Left ventricle myocardium inferior (tissue), 1 donor: ENCODE data around the gene SPTBN4. TPM values are rescaled to one million over a fixed set of nuclear protein-coding genes. Genes with fewer than 3 reads are reported as not detected.

Source experiments
- DNase-seq: peaks from one replicate; pipeline ENCODE4 v3.0.0-alpha.2; 2020
- H3K27ac ChIP-seq: fragments of 200-600 bp; replicated peaks from 2 replicates; pipeline ENCODE4 v1.8.0; 2021
- H3K27me3 ChIP-seq: fragments of 200-600 bp; 2 replicates; pipeline ENCODE4 v1.8.0; 2021; ENCODE audit warnings: low read depth
- H3K36me3 ChIP-seq: fragments of 200-600 bp; 2 replicates; pipeline ENCODE4 v1.8.0; 2021
- H3K4me1 ChIP-seq: fragments of 200-600 bp; 2 replicates; pipeline ENCODE4 v1.8.0; 2021
- H3K4me3 ChIP-seq: fragments of 200-600 bp; 2 replicates; pipeline ENCODE4 v1.8.0; 2021; ENCODE audit warnings: mild to moderate bottlenecking, moderate library complexity
- H3K9me3 ChIP-seq: fragments of 200-600 bp; replicated peaks from 2 replicates; pipeline ENCODE4 v1.8.0; 2021
- CTCF ChIP-seq: fragments of 200-600 bp; IDR thresholded peaks from 2 replicates; pipeline ENCODE4 v1.8.0; 2021; ENCODE audit warnings: antibody characterized with exemption, mild to moderate bottlenecking, borderline replicate concordance
- intact Hi-C: fragments of 100-400 bp; cut with micrococcal nuclease; formaldehyde crosslinking; loops from one replicate; pipeline ENCODE4 v1.11.0; 2022
- total RNA-seq: library from RNA; stranded (reverse); fragmentation: NEBNext Ultra II Directional; extraction: Animal tissue kit (Norgen Biotek cat#: 25700); gene quantifications from one replicate; pipeline ENCODE4 v1.2.1, GENCODE V29; 2021
- donor health status: DM: no; HTN: yes; CAD: no; lungs with severe emphysema.

The SPTBN4 gene
- total RNA-seq, 1 donor from 2014 or later: 6.1 TPM

GRCh38 chr19:40501599-40501998, 34.8 kb downstream of the SPTBN4 start:
- no peak overlapping the region for H3K27ac ChIP-seq
- H3K4me1 ChIP-seq: no peaks in the 10 kb centered on the region
- H3K9me3 ChIP-seq: no peaks in the 10 kb centered on the region
- intact Hi-C loops: no loop called here
- H3K4me3 ChIP-seq: no peak overlapping the region
- no peak for DNase-seq
- H3K36me3 ChIP-seq: no peaks in the 10 kb centered on the region
- TF ChIP-seq CTCF: no peak
- H3K27me3 ChIP-seq: peaks cover 9% of the 10 kb centered on the region

DNA sequence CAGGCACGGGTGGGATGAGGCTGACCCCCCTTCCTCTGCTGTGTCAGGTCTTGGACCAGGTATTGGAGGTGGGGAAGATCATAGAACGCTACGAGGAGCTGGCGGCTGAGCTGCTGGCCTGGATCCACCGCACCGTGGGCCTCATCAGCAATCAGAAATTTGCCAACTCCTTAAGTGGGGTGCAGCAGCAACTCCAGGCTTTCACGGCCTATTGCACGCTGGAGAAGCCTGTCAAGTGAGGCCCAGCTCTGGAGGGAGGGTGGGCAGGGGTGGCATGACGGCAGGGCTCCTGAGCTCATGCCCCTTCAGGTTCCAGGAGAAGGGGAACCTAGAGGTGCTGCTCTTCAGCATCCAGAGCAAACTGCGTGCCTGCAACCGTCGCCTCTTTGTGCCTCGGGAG, 35.3 kb downstream of the SPTBN4 start:
- Histone ChIP-seq H3K4me3 (no peak overlapping the region), H3K4me1 (no peaks in the 10 kb centered on the region), H3K27me3 (peaks cover 9% of the 10 kb centered on the region), H3K36me3 (no peaks in the 10 kb centered on the region), H3K27ac (no peak overlapping the region), H3K9me3 (no peaks in the 10 kb centered on the region)
- DNase-seq: no peak
- no peak for TF ChIP-seq CTCF
- intact Hi-C loops: no loop called here

GRCh38 chr19:40502647-40503319, 36.0 kb downstream of the SPTBN4 start:
- peaks cover 9% of the 10 kb centered on the region for H3K27me3 ChIP-seq
- no peaks in the 10 kb centered on the region for H3K36me3 ChIP-seq
- TF ChIP-seq CTCF: no peak
- no peak for DNase-seq
- no peak overlapping the region for H3K27ac ChIP-seq
- no peaks in the 10 kb centered on the region for H3K9me3 ChIP-seq
- intact Hi-C loops: no loop called here
- no peaks in the 10 kb centered on the region for H3K4me1 ChIP-seq
- no peak overlapping the region for H3K4me3 ChIP-seq

DNA sequence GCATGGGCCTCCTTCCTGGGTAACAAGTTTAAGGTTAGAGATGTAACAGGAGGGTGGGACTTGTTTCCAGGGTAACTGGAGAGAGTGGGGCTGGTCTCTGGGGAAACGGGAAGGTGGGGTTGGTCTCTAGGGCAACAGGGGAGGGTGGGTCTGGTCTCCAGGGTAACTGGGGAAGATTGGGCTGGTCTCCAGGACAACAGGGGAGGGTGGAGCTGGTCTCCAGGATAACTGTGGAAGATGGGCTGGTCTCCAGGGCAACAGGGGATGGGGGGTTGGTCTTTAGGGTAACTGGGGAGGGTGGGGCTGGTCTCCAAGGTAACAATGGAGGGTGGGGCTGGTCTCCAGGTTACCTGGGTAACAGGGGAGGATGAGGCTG, 36.5 kb downstream of the SPTBN4 start:
- Histone ChIP-seq H3K9me3 (no peaks in the 10 kb centered on the region), H3K27me3 (peaks cover 9% of the 10 kb centered on the region), H3K36me3 (no peaks in the 10 kb centered on the region), H3K27ac (no peak overlapping the region), H3K4me3 (no peak overlapping the region), H3K4me1 (no peaks in the 10 kb centered on the region)
- intact Hi-C loops: no loop called here
- no peak for TF ChIP-seq CTCF
- no peak for DNase-seq

GRCh38 chr19:40506099-40506498, 39.3 kb downstream of the SPTBN4 start:
- H3K36me3 ChIP-seq: no peaks in the 10 kb centered on the region

More at GRCh38 chr19:40506099-40506498, 39.3 kb downstream of the SPTBN4 start:
- H3K4me1 ChIP-seq: no peaks in the 10 kb centered on the region
- no peak overlapping the region for H3K4me3 ChIP-seq
- DNase-seq: no peak
- H3K9me3 ChIP-seq: no peaks in the 10 kb centered on the region
- H3K27me3 ChIP-seq: peaks cover 14% of the 10 kb centered on the region
- no peak for TF ChIP-seq CTCF
- H3K27ac ChIP-seq: no peak overlapping the region
- intact Hi-C loops: no loop called here
